Transverse colon (tissue), 4 donors: ENCODE results near the gene GABBR2. TPM values are rescaled to one million over a fixed set of nuclear protein-coding genes. Genes with fewer than 3 reads are reported as not detected.

ENCODE experiments used
- DNase-seq: peaks from one replicate; pipeline ENCODE4 v3.0.0-alpha.2; 2019
- H3K27ac ChIP-seq, 4 donors: fragments of 200-600 bp; sonication (generic); 2 replicates each; pipeline ENCODE4 v1.5.1; 2016 to 2018; ENCODE audit warnings: inconsistent platforms in 4 of 4
- H3K27me3 ChIP-seq: fragments of 200-600 bp; sonication (generic); 2 replicates; pipeline ENCODE4 v1.5.1; 2017; ENCODE audit warnings: inconsistent platforms
- H3K36me3 ChIP-seq, 4 donors: fragments of 200-600 bp; sonication (generic); 2 replicates each; pipeline ENCODE4 v1.5.1; 2017 to 2019; ENCODE audit warnings: inconsistent platforms in 4 of 4
- H3K4me1 ChIP-seq, 4 donors: fragments of 200-600 bp; sonication (generic); 2 replicates each; pipeline ENCODE4 v1.5.1; 2017 to 2020; ENCODE audit warnings: inconsistent platforms in 4 of 4
- H3K4me3 ChIP-seq, 4 donors: fragments of 200-600 bp; sonication (generic); 1 replicate in 1 of 4; 2 replicates in 3 of 4; pipeline versions ENCODE4 v1.5.1 to v1.6.1; 2017 to 2019; ENCODE audit warnings: inconsistent platforms in 4 of 4
- H3K9me3 ChIP-seq, 2 donors: fragments of 200-600 bp; sonication (generic); 2 replicates each; pipeline ENCODE4 v1.5.1; 2017 to 2019; ENCODE audit warnings: inconsistent platforms in 2 of 2
- EP300 ChIP-seq: sonication (generic); formaldehyde crosslinking; IDR thresholded peaks from one replicate; pipeline ENCODE4 v1.6.1; 2017; ENCODE audit warnings: antibody characterized with exemption, low read depth
- POLR2A ChIP-seq: fragments of 450-650 bp; IDR thresholded peaks from one replicate; pipeline ENCODE4 v1.6.1; 2016; ENCODE audit warnings: antibody characterized with exemption, mild to moderate bottlenecking, moderate library complexity
- POLR2AphosphoS5 ChIP-seq, 3 donors: sonication (generic); formaldehyde crosslinking; IDR thresholded peaks; one replicate each; pipeline ENCODE4 v1.6.1; 2016; ENCODE audit warnings: antibody characterized with exemption in 3 of 3
- WGBS, 2 donors: methylation state at CpG; one replicate each; pipeline ENCODE4 v1.1.5; 2018; ENCODE audit warnings: low coverage in 1 of 2; 5-methylcytosine and 5-hydroxymethylcytosine counted together
- in situ Hi-C, 4 donors: fragments of 200-750 bp; cut with MboI; loops; one replicate each; pipeline versions ENCODE4 v1.15.0 to v1.15.1; 2017; ENCODE audit warnings: low sequenced_read_pairs in 3 of 4, low pct_ligation_motif_present in 1 of 4, low pct_unique_long_range_greater_than_20kb in 1 of 4
- intact Hi-C: fragments of 100-400 bp; cut with DNase I; formaldehyde crosslinking; loops from one replicate; pipeline ENCODE4 v1.15.1; 2023; ENCODE audit warnings: low total_unique reads
- total RNA-seq, 4 donors: library from RNA; depleted of rRNA; stranded (reverse); fragments of >200 nt; gene quantifications; one replicate each; pipeline ENCODE4 v1.1.0, GENCODE V29; 2016
- TF ChIP-seq, protein P1 (sequence below), 5 experiments: fragments of 200-600 bp in 3 of 5; fragments of 450-650 bp in 2 of 5; sonication (generic) in 3 of 5; IDR thresholded peaks; 1 replicate in 2 of 5; 2 replicates in 3 of 5; pipeline ENCODE4 v1.5.1; 2016 to 2017; ENCODE audit warnings: antibody characterized with exemption in 5 of 5, inconsistent platforms in 3 of 5, mild to moderate bottlenecking in 2 of 5, moderate library complexity in 1 of 5

The GABBR2 gene
- total RNA-seq, 4 donors from 2014 or later, result not detected

DNA sequence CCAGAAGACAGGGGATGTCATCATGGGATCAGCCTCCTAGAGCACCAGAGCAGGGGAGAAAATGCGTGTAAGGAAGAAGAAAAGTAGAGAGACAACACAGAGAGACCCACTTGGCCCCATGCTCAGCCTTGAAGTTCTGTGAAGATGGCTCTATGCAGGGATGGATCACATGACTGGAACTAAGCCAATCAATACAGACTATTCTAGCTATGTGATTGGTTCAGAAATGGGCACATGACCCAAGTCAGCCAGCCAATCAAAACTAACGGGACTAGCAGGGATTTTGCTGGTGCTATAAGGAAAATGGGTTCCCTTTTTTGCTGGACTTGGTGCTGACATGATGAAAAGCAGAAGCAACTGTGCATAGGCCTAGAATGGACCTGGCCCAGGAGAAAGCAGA is 280.3 kb downstream of the GABBR2 start:
- Histone ChIP-seq H3K36me3 (no peaks in the 10 kb centered on the region), H3K4me3 (no peak overlapping the region), H3K9me3 (no peaks in the 10 kb centered on the region), H3K27me3 (no peaks in the 10 kb centered on the region), H3K27ac (no peak overlapping the region), H3K4me1 (no peaks in the 10 kb centered on the region)
- 73 to 93% methylated on average over 2 of the region's 2 CpGs for WGBS, 2 donors
- intact Hi-C loops (no loop called here), in situ Hi-C loops (no loop called here)
- no peak for DNase-seq
- TF ChIP-seq EP300, result no peak
- TF ChIP-seq POLR2A, result no peak
- TF ChIP-seq, protein P1, sequence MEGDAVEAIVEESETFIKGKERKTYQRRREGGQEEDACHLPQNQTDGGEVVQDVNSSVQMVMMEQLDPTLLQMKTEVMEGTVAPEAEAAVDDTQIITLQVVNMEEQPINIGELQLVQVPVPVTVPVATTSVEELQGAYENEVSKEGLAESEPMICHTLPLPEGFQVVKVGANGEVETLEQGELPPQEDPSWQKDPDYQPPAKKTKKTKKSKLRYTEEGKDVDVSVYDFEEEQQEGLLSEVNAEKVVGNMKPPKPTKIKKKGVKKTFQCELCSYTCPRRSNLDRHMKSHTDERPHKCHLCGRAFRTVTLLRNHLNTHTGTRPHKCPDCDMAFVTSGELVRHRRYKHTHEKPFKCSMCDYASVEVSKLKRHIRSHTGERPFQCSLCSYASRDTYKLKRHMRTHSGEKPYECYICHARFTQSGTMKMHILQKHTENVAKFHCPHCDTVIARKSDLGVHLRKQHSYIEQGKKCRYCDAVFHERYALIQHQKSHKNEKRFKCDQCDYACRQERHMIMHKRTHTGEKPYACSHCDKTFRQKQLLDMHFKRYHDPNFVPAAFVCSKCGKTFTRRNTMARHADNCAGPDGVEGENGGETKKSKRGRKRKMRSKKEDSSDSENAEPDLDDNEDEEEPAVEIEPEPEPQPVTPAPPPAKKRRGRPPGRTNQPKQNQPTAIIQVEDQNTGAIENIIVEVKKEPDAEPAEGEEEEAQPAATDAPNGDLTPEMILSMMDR (IDR thresholded peaks at IDR 0.05), result no peak
- no peak for TF ChIP-seq POLR2AphosphoS5 (IDR thresholded peaks at IDR 0.05)

DNA sequence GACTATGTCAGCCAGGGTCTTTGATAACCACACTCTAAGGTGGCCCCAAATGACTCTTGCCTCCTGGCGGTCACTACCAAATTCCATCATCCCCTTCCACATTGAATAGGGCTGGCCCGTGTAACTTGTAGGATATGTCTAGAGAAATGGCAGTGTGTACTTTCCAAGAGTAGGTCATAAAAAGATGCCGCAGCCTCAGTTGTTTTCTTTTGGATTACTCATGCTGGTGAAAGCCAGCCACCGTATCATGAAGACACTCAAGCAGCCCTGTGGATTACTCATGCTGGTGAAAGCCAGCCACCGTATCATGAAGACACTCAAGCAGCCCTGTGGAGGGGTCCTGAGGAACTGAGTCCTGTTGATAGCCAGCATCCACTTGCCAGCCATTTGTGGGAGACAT is 281.2 kb downstream of the GABBR2 start:
- in situ Hi-C loops, result no loop called here
- no peak overlapping the region for H3K4me3 ChIP-seq

DNA sequence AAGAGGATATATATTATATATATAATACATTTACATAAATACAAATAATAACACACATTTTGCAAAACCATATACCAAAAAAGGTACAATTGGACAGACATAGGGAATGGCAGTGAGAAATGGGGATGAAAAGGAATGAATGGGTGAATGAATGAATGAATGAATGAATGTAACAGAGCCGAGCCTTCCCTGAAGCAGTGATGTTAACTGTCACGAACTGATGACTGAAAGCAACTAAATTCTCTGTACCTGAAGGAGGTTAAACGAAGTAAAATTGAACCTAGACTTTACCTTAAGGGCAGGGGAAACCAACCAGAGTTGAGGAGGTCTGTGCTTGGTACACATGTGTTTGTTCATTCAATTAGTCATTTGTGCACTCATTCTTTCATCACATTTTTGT is 283.7 kb downstream of the GABBR2 start:
- no peak for TF ChIP-seq EP300
- no peak for TF ChIP-seq POLR2AphosphoS5 (IDR thresholded peaks at IDR 0.05)
- TF ChIP-seq POLR2A, result no peak
- TF ChIP-seq, protein P1 (IDR thresholded peaks at IDR 0.05), result no peak
- H3K4me3 ChIP-seq, result no peak overlapping the region
- in situ Hi-C loops, result no loop called here
- no peaks in the 10 kb centered on the region for H3K4me1 ChIP-seq
- H3K27ac ChIP-seq, result no peak overlapping the region
- WGBS, 2 donors, result 68% methylated on average over 3 of the region's 3 CpGs
- H3K27me3 ChIP-seq, result no peaks in the 10 kb centered on the region
- H3K9me3 ChIP-seq, result no peaks in the 10 kb centered on the region
- no peak for DNase-seq
- H3K36me3 ChIP-seq, result no peaks in the 10 kb centered on the region
- intact Hi-C loops, result no loop called here

More for the DNA sequence above, 281.2 kb downstream of the GABBR2 start:
- intact Hi-C loops, result no loop called here
- DNase-seq, result no peak
- TF ChIP-seq, protein P1 (IDR thresholded peaks at IDR 0.05), result no peak
- TF ChIP-seq POLR2AphosphoS5 (IDR thresholded peaks at IDR 0.05), result no peak
- TF ChIP-seq EP300, result no peak
- no peak for TF ChIP-seq POLR2A
- Histone ChIP-seq H3K36me3 (no peaks in the 10 kb centered on the region), H3K27ac (no peak overlapping the region), H3K27me3 (no peaks in the 10 kb centered on the region), H3K9me3 (no peaks in the 10 kb centered on the region), H3K4me1 (no peaks in the 10 kb centered on the region)
- WGBS, 2 donors, result 74 to 100% methylated on average over 1 to 5 of the region's 5 CpGs

DNA sequence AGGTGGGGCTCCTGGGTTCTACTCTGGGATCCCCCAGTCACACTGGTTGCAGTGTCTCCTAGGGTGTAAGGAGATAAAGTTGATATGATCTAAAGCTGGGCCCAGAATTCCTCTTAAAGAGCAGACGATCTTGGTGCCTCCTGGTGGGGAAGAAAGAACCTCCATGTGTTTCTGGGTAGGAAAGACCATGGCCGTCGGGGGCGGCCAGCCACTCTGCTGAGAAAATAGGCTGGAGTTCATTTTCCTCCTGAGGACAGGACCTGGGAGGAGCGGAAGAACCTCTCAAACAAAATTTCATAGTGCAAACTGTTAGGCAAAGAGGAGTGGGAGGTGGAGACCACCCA is 289.5 kb downstream of the GABBR2 start:
- Histone ChIP-seq H3K27me3 (no peaks in the 10 kb centered on the region), H3K36me3 (no peaks in the 10 kb centered on the region), H3K4me1 (no peaks in the 10 kb centered on the region), H3K27ac (no peak overlapping the region), H3K9me3 (no peaks in the 10 kb centered on the region), H3K4me3 (no peak overlapping the region)
- in situ Hi-C loops (loop anchor here in 1 of 4 donors (10.0 kb wide), 1 partner anchor 64 kb away; no protein-coding TSS in a partner anchor), intact Hi-C loops (no loop called here)
- no peak for TF ChIP-seq POLR2A
- TF ChIP-seq EP300, result no peak
- 29 to 77% methylated on average over 1 to 5 of the region's 5 CpGs for WGBS, 2 donors
- no peak for DNase-seq

DNA sequence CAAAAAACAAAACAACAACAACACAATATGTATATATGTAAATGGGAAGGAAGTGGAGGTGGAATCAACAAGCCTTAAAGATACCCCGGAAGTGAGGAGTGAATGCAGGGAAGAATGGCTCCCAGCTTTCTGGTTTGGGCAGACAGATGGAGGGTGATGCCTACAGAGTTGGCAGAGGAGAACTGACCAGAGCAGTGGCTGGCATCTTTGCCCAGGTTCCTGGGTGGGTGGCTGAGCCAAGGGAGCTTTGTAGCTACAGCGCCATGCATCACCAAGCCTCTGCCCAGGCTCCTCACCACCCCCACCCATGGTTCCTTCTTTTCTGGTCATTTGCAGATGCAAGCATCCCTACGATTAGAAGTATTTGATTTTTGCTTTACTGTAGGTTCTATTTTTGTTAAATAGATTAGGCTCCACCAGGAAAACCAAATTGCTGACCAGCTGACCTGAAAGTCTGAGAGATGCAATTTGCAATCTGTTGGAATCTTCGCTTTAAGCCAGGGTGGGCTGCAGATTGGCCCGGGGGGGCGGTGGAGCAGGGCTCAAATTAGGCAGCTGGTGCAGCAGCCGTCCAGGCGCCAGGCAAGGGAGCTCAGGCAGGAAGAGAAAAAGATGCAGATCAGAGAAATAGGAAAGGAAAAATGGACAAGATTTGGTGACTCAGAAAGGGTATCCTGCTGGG is 290.0 kb downstream of the GABBR2 start:
- Histone ChIP-seq H3K36me3 (no peaks in the 10 kb centered on the region), H3K27me3 (no peaks in the 10 kb centered on the region), H3K4me1 (no peaks in the 10 kb centered on the region), H3K27ac (no peak overlapping the region), H3K9me3 (no peaks in the 10 kb centered on the region), H3K4me3 (no peak overlapping the region)
- TF ChIP-seq POLR2A (no peak), POLR2AphosphoS5 (IDR thresholded peaks at IDR 0.05) (no peak), EP300 (no peak)
- TF ChIP-seq, protein P1 (IDR thresholded peaks at IDR 0.05), result no peak
- intact Hi-C loops (no loop called here), in situ Hi-C loops (loop anchor here in 1 of 4 donors (10.0 kb wide), 1 partner anchor 64 kb away; no protein-coding TSS in a partner anchor)
- no peak for DNase-seq
- 71 to 78% methylated on average over 5 to 8 of the region's 8 CpGs for WGBS, 2 donors
